Breast epithelium (tissue), 3 donors: ENCODE measurements around the gene HABP2.

Source experiments
- CTCF ChIP-seq, 3 donors: fragments of 450-650 bp; IDR thresholded peaks; one replicate each; pipeline ENCODE4 v1.5.1; 2016 to 2017; ENCODE audit warnings: antibody characterized with exemption in 3 of 3, mild to moderate bottlenecking in 3 of 3, moderate library complexity in 3 of 3
- POLR2AphosphoS5 ChIP-seq, 3 donors: sonication (generic); formaldehyde crosslinking; IDR thresholded peaks; one replicate each; pipeline ENCODE4 v1.6.1; 2017; ENCODE audit warnings: antibody characterized with exemption in 3 of 3

- TF ChIP-seq CTCF (IDR thresholded peaks at IDR 0.05) (no peak), POLR2AphosphoS5 (IDR thresholded peaks at IDR 0.05) (no peak)
Measured at GRCh38 chr10:113590581-113590980, 37.7 kb downstream of the HABP2 start.
